Right cardiac atrium (tissue), 5 donors: ENCODE measurements around the gene PHF21A. TPM values are rescaled to one million over a fixed set of nuclear protein-coding genes. Genes with fewer than 3 reads are reported as not detected.
A peak's percentile ranks its signal among the peaks of the same experiment; 100 is the strongest.

ENCODE experiments used
- ATAC-seq, 2 donors: fragments of 200-7000 bp; cut with Tn5 transposase; one replicate each; pipeline versions ENCODE4 v1.8.0 to v1.9.1; 2020; ENCODE audit warnings: moderate library complexity in 2 of 2, mild to moderate bottlenecking in 1 of 2
- DNase-seq, 3 donors: peaks; one replicate each; pipeline ENCODE4 v3.0.0-alpha.2; 2020
- H3K27ac ChIP-seq: one replicate; pipeline ENCODE4 v1.5.1; 2013; ENCODE audit warnings: mild to moderate bottlenecking, low read length, control low read depth, moderate library complexity
- H3K27me3 ChIP-seq: one replicate; pipeline ENCODE4 v1.6.1; 2013; ENCODE audit not compliant: control insufficient read depth, insufficient read depth
- H3K4me1 ChIP-seq: one replicate; pipeline ENCODE4 v1.6.1; 2013; ENCODE audit warnings: low read length; ENCODE audit not compliant: control insufficient read depth, insufficient read depth
- H3K4me3 ChIP-seq: one replicate; pipeline ENCODE4 v1.5.1; 2013; ENCODE audit warnings: low read length, control low read depth
- H3K9me3 ChIP-seq: one replicate; pipeline ENCODE4 v1.6.1; 2013; ENCODE audit warnings: low read length; ENCODE audit not compliant: control insufficient read depth
- WGBS: extraction: QIAGEN DNeasy Blood & Tissue Kit; methylation state at CpG from one replicate; pipeline ENCODE4 v1.1.7; 2013; 5-methylcytosine and 5-hydroxymethylcytosine counted together
- intact Hi-C, 4 donors: fragments of 100-400 bp; cut with DNase I; formaldehyde crosslinking; loops; one replicate each; pipeline versions ENCODE4 v1.11.0 to v1.14.0; 2022 to 2023
- polyA plus RNA-seq: library from polyadenylated mRNA; stranded (reverse); fragments of 200-250 nt; gene quantifications from one replicate; pipeline ENCODE4 v1.2.3, GENCODE V29; 2013
- total RNA-seq, 4 donors: library from RNA; stranded (reverse); fragmentation: NEBNext Ultra II Directional; extraction: Animal tissue kit (Norgen Biotek cat#: 25700); gene quantifications; one replicate each; pipeline ENCODE4 v1.2.1, GENCODE V29; 2021
- donor health status: healthy with polysubstance abuse.
- donor health status: DM: no; HTN: yes; CAD: no.
- donor health status: DM: no; HTN: no; CAD: no.
- donor health status: DM: no; HTN: yes; CAD: no; lungs with severe emphysema.
- donor health status: DM: yes; HTN: yes; CAD: no.

PHF21A gene
- total and polyA plus RNA-seq, 5 donors = 23.6 to 57.3 (median 51.7) TPM

DNA sequence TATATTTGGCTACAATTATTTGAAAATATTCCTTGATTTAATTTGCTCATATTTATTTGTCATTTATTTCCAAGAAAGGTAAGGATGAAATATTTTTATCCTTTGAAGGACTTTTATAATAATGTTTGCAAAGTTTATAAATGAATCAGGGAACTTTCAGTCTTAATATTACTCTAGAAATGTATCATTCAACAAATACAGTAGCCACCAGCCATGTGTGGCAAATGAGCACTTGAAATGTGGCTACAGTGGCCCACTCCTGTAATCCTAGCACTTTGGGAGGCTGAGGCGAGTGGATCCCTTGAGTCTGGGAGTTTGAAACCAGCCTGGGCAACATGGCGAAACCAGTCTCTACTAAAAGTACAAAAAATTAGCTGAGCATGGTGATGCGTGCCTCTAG lies 20.3 kb upstream of the PHF21A start:
- intact Hi-C loops = no loop called here
- Histone ChIP-seq H3K27ac (no peak overlapping the region), H3K4me1 (no peaks in the 10 kb centered on the region), H3K9me3 (no peaks in the 10 kb centered on the region), H3K27me3 (no peaks in the 10 kb centered on the region), H3K4me3 (no peak overlapping the region)
- DNase-seq (no peak), ATAC-seq (no peak)
- WGBS = 99% methylated on average over 3 of the region's 3 CpGs

DNA sequence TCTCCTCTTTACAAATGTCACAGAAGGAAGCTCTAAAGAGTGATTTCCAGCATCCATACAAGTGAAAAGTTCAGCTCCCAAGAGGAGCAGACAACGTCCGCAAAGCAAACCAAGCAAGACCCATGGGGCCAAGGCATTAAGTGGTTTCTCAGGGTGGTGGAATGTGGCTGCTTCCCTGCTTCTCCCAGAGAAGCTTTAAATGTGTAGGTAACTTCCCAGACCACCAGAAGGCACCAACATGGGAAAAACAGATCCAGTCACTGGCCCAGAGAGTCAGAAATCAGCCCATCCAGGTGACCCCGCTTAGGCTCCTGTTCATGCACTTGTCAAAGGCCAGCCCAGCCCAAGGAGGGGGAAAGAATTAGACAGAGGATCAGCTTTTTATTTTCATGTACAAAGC lies 13.3 kb upstream of the PHF21A start:
- Histone ChIP-seq H3K4me3 (no peak overlapping the region), H3K27me3 (no peaks in the 10 kb centered on the region), H3K4me1 (no peaks in the 10 kb centered on the region), H3K9me3 (no peaks in the 10 kb centered on the region), H3K27ac (no peak overlapping the region)
- intact Hi-C loops = no loop called here
- DNase-seq = no peak
- 79% methylated on average over 3 of the region's 3 CpGs for WGBS
- no peak for ATAC-seq

DNA sequence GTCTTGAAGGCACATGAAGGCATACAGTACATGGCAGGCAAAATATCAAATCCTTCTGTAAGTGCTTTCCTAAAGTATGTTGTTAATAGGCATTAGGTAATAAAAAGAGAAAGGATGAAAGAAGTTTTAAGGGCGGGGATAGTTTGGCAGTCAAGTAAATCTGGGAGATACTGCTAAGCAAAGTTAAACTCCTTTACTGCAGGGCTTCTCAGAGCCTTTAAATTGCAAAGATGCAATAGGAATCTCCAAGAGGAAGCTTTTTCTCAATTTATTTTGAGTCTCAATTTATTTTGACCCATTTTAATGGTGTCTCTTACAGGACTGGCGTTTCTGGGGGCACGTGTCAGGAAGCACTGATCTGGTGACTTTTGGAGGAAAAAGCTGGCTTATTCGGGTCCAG lies 12.8 kb upstream of the PHF21A start:
- Histone ChIP-seq H3K27ac (no peak overlapping the region), H3K27me3 (no peaks in the 10 kb centered on the region), H3K4me1 (no peaks in the 10 kb centered on the region), H3K9me3 (no peaks in the 10 kb centered on the region), H3K4me3 (no peak overlapping the region)
- DNase-seq (no peak), ATAC-seq (no peak)
- intact Hi-C loops = no loop called here
- WGBS = 62% methylated on average over 4 of the region's 4 CpGs

DNA sequence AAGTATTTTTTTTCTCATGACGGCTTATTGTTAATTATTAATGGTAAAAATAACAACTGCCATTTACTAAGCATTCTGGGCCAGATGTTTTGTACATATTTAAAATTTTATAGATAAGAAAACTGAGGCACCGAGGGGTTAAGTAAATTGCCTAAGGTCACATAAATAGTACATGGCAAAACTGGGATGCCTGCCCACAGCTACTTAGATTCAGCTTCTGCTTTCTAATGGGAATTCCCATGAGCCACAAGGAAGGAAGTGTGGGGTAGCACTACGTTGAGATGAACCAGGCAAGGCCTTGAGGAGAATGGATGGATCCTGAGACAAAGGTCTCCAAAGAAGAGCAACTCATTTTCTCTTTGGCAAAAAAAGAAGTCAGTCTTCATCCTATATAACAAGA lies 11.9 kb upstream of the PHF21A start:
- Histone ChIP-seq H3K4me1 (no peaks in the 10 kb centered on the region), H3K4me3 (no peak overlapping the region), H3K27ac (no peak overlapping the region), H3K27me3 (no peaks in the 10 kb centered on the region), H3K9me3 (no peaks in the 10 kb centered on the region)
- 28% methylated on average over 3 of the region's 3 CpGs for WGBS
- DNase-seq (peak in 1 of 3 donors; percentile 47), ATAC-seq (no peak)
- intact Hi-C loops = no loop called here

DNA sequence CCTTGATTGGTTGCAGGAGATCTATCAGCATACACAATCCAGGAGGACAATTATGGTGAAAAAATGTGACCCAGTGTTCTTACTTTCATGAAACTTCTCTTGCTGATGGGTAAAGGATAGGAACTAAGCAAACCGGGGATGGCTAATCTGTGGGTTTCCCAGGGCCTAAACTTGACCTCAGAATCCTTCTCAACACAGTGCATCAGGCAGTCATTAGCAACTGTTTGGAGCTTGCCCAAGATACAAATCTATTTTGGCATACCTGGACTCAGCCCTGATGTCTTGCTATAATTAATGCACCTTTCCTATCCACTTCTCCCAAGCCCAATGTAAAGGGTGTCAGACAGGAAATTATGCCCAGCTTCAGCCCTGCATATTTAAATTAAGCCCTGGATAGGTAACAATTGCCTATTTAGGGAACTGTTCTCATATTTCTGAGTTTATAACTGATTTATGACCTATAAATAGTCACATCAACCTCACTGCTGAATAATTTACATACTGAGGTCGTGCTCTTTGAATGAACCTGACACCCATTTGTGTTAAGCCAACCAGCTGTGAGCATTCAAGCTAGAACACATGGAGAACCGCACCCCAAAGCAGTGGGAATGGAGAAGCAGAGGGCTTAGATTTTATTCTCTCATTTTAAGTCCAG lies 9.2 kb upstream of the PHF21A start:
- no peaks in the 10 kb centered on the region for H3K4me1 ChIP-seq
- 80% methylated on average over 3 of the region's 3 CpGs for WGBS
- H3K27me3 ChIP-seq = no peaks in the 10 kb centered on the region
- no peaks in the 10 kb centered on the region for H3K9me3 ChIP-seq
- ATAC-seq (no peak), DNase-seq (no peak)
- no peak overlapping the region for H3K27ac ChIP-seq
- no peak overlapping the region for H3K4me3 ChIP-seq
- intact Hi-C loops = no loop called here

DNA sequence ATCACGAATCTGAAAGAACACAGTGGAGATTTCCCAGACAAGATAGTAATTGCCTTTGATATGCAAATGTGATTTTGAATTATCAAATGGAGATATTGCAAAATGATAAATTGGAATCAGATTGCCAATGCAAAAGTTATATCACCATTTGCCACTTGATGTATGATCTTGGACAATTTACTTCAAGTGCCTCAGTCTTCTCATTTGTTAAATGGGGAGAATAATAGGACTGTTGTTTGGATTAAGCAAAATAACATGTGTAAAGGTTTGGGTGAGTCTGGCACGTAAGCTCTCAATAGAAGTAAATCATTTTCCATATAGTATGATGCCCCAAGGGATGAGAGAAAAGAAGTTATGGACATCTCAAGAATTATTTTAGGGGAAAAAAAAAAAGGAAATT lies 7.9 kb upstream of the PHF21A start:
- Histone ChIP-seq H3K27ac (no peak overlapping the region), H3K9me3 (no peaks in the 10 kb centered on the region), H3K4me1 (no peaks in the 10 kb centered on the region), H3K27me3 (no peaks in the 10 kb centered on the region), H3K4me3 (no peak overlapping the region)
- DNase-seq (no peak), ATAC-seq (no peak)
- 87% methylated on average over 2 of the region's 2 CpGs for WGBS
- intact Hi-C loops = loop anchor here in 2 of 4 donors (10.0 kb wide), 2 partner anchors 176 to 186 kb away; no protein-coding TSS in a partner anchor

DNA sequence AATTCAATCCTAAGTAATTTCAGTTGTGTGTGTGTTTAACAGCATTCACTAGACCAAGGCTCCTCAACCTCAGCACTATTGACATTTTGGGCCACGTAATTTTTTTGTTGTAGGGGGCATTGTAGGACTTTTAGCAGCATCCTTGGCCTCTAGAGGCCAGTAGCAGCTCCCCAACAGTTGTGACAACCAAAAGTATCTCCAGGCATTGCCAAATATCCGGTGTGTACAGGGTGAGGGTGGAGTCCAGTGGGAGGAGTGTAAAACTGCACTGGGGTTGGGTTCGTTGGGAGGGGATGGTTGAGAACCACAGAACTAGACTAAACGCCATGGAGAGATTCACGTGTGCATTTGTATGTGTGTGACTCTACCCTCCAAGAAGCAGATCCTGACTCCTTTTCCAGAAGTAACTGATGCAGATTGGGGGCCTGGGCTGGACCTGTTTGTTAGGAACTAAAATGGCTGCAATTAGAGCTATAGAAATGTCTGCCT lies 5.9 kb upstream of the PHF21A start:
- DNase-seq = peak; percentile 39 to 49 (median 47)
- no peaks in the 10 kb centered on the region for H3K9me3 ChIP-seq
- intact Hi-C loops = loop anchor here in 2 of 4 donors (10.0 kb wide), 2 partner anchors 178 to 188 kb away; no protein-coding TSS in a partner anchor

DNA sequence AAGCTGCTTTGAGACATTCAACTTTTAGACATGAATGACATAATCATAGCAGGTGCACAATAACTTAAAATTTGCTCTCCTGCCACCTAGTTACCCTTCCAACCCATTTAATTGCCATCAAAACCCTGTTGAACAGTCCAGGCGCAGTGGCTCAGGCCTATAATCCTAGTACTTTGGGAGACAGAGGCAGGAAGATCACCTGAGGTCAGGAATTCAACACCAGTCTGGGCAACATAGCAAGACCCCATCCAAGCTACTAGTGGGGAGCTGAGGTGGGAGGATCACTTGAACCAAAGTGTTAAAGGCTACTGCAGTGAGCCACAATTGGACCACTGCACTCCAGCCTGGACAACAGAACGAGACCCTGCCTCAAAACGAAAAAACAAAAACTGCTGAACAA lies 4.0 kb upstream of the PHF21A start:
- DNase-seq (no peak), ATAC-seq (no peak)
- no peak overlapping the region for H3K4me3 ChIP-seq
- no peaks in the 10 kb centered on the region for H3K27me3 ChIP-seq
- intact Hi-C loops = loop anchor here in 2 of 4 donors (10.0 kb wide), 2 partner anchors 180 to 190 kb away; no protein-coding TSS in a partner anchor
- WGBS = 99% methylated on average over 3 of the region's 3 CpGs
- no peaks in the 10 kb centered on the region for H3K9me3 ChIP-seq
- no peaks in the 10 kb centered on the region for H3K4me1 ChIP-seq
- H3K27ac ChIP-seq = no peak overlapping the region

More for the DNA sequence above, 5.9 kb upstream of the PHF21A start:
- Histone ChIP-seq H3K4me3 (no peak overlapping the region), H3K27me3 (no peaks in the 10 kb centered on the region), H3K27ac (no peak overlapping the region), H3K4me1 (no peaks in the 10 kb centered on the region)
- ATAC-seq = peak; percentile 73 to 93
- 27% methylated on average over 5 of the region's 5 CpGs for WGBS

DNA sequence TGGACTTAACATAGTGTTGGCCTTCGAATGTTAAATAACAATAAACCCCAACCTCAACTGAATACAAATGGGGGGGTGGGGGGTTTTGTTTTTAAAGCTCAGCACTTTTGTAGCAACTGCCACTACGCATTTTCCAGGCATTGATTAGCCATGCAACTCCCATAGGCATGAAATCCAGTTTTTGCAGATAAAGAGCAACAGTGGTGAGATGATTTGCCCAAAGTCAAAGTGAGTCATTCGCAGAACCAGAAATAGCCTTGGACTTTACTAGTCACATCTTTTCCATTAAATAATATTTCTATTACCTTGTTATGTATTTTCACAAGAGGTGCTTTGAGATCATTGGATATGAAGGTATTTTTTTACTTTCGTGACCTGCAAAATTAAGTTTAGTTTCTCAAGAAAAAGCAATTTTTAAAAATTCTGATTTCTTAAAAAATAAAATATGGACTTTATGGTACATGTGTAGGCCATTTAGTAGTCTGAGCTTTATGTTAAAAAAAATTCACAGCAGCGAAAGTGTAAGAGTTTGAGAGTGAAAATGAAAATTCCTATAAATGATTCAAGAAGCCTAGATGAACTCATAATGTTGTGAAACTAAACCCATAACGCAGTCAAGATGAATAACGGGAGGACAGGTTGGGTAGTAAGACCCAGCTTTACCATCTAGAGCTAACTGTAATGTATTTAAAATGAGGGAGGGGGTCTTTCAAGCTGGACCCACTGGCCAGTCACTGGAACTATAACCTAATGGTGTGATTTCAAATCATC lies 1.9 kb upstream of the PHF21A start:
- Histone ChIP-seq H3K9me3 (no peaks in the 10 kb centered on the region), H3K4me1 (no peaks in the 10 kb centered on the region), H3K4me3 (peak overlapping the region; percentile 99), H3K27me3 (no peaks in the 10 kb centered on the region), H3K27ac (no peak overlapping the region)
- ATAC-seq = no peak
- WGBS = 59% methylated on average over 7 of the region's 7 CpGs
- no peak for DNase-seq
- intact Hi-C loops = loop anchor here in 2 of 4 donors (10.0 kb wide), 2 partner anchors 182 to 192 kb away; no protein-coding TSS in a partner anchor

DNA sequence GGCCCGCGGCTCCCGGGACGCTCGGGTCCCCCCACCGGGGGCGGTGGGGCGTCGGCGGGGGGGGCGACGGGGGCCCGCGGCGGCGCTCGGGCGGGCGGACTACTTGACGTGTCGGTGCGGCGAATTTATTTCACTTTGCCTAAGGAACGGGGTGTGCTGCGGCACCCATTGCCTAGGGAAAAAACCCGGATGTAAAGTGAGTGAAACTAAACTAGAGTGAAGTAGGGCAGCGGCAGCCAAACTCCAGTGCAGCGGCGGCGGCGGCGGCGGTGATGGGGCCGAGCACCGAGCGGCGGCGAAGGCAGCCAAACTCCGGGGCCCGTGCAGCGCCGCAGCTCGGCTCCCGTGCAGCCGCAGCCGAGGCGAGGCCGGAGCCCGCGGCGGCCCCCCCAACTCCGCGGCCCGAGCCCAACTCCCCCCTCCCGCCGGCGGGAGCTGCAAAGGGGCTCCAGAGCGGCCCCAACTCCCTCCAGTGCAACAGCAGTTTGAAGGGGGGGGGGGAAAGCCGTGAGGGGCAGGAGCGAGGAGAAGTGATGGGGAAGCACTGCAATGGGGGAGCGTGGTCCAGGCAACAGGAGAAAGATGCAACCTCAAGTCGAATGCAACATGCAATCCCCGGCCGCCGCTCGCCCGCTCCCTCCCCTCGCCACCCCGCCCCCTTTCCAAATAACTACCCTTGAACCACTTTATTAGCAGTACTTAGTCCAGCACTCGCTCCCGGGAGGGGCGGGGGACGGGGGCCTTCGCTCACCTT lies 647 bp upstream of the PHF21A start:
- H3K4me1 ChIP-seq = no peaks in the 10 kb centered on the region
- intact Hi-C loops = loop anchor here in 3 of 4 donors (2.0 to 10.0 kb wide), 3 partner anchors 117 to 193 kb away; no protein-coding TSS in a partner anchor
- DNase-seq = peak; percentile 81 to 91 (median 90)
- no peaks in the 10 kb centered on the region for H3K27me3 ChIP-seq
- H3K27ac ChIP-seq = peak overlapping the region; percentile 100
- no peaks in the 10 kb centered on the region for H3K9me3 ChIP-seq
- WGBS = under 1% methylated on average over 74 of the region's 74 CpGs
- peak; percentile 35 to 37 for ATAC-seq
- H3K4me3 ChIP-seq = peak overlapping the region; percentile 99
